Stimulated activated CD4-positive, alpha-beta T cell treated with anti-CD3 and anti-CD28 coated beads, Interleukin-15, amount 100 ng/mL, for 24 hours (primary cell): ENCODE data around the gene RNU6-9.
"Not testable (repeated sequence)": the region's sequence is repeated elsewhere in the genome, so short reads cannot be mapped to it uniquely, and the experiment has no call there.

Experiments
- DNase-seq: peaks from one replicate; pipeline ENCODE4 v3.0.0-alpha.2; 2020

The RNU6-9 gene

GRCh38 chr19:878751-879561, 14.3 kb upstream of the RNU6-9 start:
- DNase-seq: not testable (repeated sequence)

- no peak for DNase-seq
These were observed 13.4 kb upstream of the RNU6-9 start for GRCh38 chr19:879711-880438.

- no peak for DNase-seq
These were observed 11.8 kb upstream of the RNU6-9 start for GRCh38 chr19:881385-882071.

- DNase-seq: no peak
These were observed 10.3 kb upstream of the RNU6-9 start for GRCh38 chr19:882871-883497.

GRCh38 chr19:883661-884211, 9.5 kb upstream of the RNU6-9 start:
- DNase-seq: no peak

GRCh38 chr19:884420-885211, 8.7 kb upstream of the RNU6-9 start:
- DNase-seq: no peak

GRCh38 chr19:885536-886224, 7.6 kb upstream of the RNU6-9 start:
- no peak for DNase-seq

- no peak for DNase-seq
These were observed 6.2 kb upstream of the RNU6-9 start for GRCh38 chr19:887072-887471.

- no peak for DNase-seq
These were observed 5.7 kb upstream of the RNU6-9 start for GRCh38 chr19:887599-887998.

GRCh38 chr19:888581-889385, 4.5 kb upstream of the RNU6-9 start:
- DNase-seq: peak; percentile 52

- DNase-seq: no peak
These were observed 3.5 kb upstream of the RNU6-9 start for GRCh38 chr19:889662-890295.

GRCh38 chr19:890831-891230, 2.5 kb upstream of the RNU6-9 start:
- no peak for DNase-seq

GRCh38 chr19:891421-892200, 1.7 kb upstream of the RNU6-9 start:
- DNase-seq: not testable (repeated sequence)

GRCh38 chr19:892243-892893, 916 bp upstream of the RNU6-9 start:
- DNase-seq: no peak

GRCh38 chr19:896434-896833, 3.1 kb downstream of the RNU6-9 start:
- no peak for DNase-seq

- DNase-seq: no peak
These were observed 3.7 kb downstream of the RNU6-9 start for GRCh38 chr19:896999-897398.

- no peak for DNase-seq
These were observed 4.3 kb downstream of the RNU6-9 start for GRCh38 chr19:897442-898039.

GRCh38 chr19:898663-899062, 5.4 kb downstream of the RNU6-9 start:
- peak; percentile 45 for DNase-seq
